Naive thymus-derived CD4-positive, alpha-beta T cell (primary cell): Measurements from ENCODE around the gene MRPS18A. TPM values are rescaled to one million over a fixed set of nuclear protein-coding genes. Genes with fewer than 3 reads are reported as not detected.

ENCODE experiments used
- ATAC-seq: fragments of 150-1000 bp; cut with Tn5 transposase; 2 replicates; pipeline ENCODE4 v1.10.0; 2021; ENCODE audit warnings: mild to moderate bottlenecking, moderate library complexity
- CTCF ChIA-PET: fragments of 350-600 bp; sonication (Branson Sonifier 250); formaldehyde crosslinking; loops from one replicate; lab custom pipeline; 2021; ENCODE audit warnings: antibody characterized with exemption; lab: Charles Lee
- POLR2A ChIA-PET: fragments of 350-600 bp; sonication (Branson Sonifier 250); formaldehyde crosslinking; loops from one replicate; lab custom pipeline; 2021; ENCODE audit warnings: antibody characterized with exemption, inconsistent platforms; lab: Charles Lee
- DNase-seq, 9 donors: peaks; one replicate each; pipeline versions ENCODE4 v3.0.0 to v3.0.0-alpha.2; 2020 to 2022; ENCODE audit warnings: mixed read lengths in 1 of 9
- H3K27ac ChIP-seq: one replicate; pipeline ENCODE4 v1.7.0; 2013; ENCODE audit warnings: mild to moderate bottlenecking, low read depth, low read length, moderate library complexity
- H3K27me3 ChIP-seq, 2 donors: one replicate each; pipeline ENCODE4 v1.7.0; 2013; ENCODE audit warnings: low read length in 2 of 2, mild to moderate bottlenecking in 2 of 2, moderate library complexity in 2 of 2; ENCODE audit not compliant: control insufficient read depth in 2 of 2, insufficient read depth in 2 of 2
- H3K36me3 ChIP-seq, 3 experiments: 1 replicate in 2 of 3; 2 replicates in 1 of 3; pipeline ENCODE4 v1.7.0; 2013; ENCODE audit warnings: low read length in 3 of 3, mild to moderate bottlenecking in 3 of 3, moderate library complexity in 1 of 3; ENCODE audit not compliant: insufficient read depth in 3 of 3, control insufficient read depth in 2 of 3
- H3K4me1 ChIP-seq, 2 donors: one replicate each; pipeline ENCODE4 v1.7.0; 2013; ENCODE audit warnings: low read length in 2 of 2, mild to moderate bottlenecking in 2 of 2, moderate library complexity in 1 of 2; ENCODE audit not compliant: control insufficient read depth in 2 of 2, insufficient read depth in 2 of 2
- H3K4me3 ChIP-seq: 2 replicates; pipeline ENCODE4 v1.7.0; 2013; ENCODE audit warnings: mild to moderate bottlenecking, low read length
- H3K9me3 ChIP-seq, 3 experiments: 1 replicate in 2 of 3; 2 replicates in 1 of 3; pipeline ENCODE4 v1.7.0; 2013; ENCODE audit warnings: low read length in 3 of 3; ENCODE audit not compliant: control insufficient read depth in 2 of 3
- H3K27ac Mint-ChIP-seq, 9 donors: one replicate each; pipeline ENCODE4 v1.8.0; 2020 to 2022; ENCODE audit warnings: mixed read lengths in 9 of 9, mild to moderate bottlenecking in 8 of 9, moderate library complexity in 5 of 9, inconsistent platforms in 2 of 9
- H3K27me3 Mint-ChIP-seq, 5 donors: one replicate each; pipeline ENCODE4 v1.8.0; 2021 to 2022; ENCODE audit warnings: mixed read lengths in 5 of 5, mild to moderate bottlenecking in 1 of 5
- H3K36me3 Mint-ChIP-seq, 5 donors: one replicate each; pipeline ENCODE4 v1.8.0; 2020 to 2022; ENCODE audit warnings: mixed read lengths in 5 of 5, mild to moderate bottlenecking in 3 of 5, inconsistent platforms in 1 of 5
- H3K4me1 Mint-ChIP-seq, 7 donors: one replicate each; pipeline ENCODE4 v1.8.0; 2020 to 2022; ENCODE audit warnings: mixed read lengths in 7 of 7, mild to moderate bottlenecking in 3 of 7, inconsistent platforms in 1 of 7
- H3K4me3 Mint-ChIP-seq, 10 donors: one replicate each; pipeline ENCODE4 v1.8.0; 2020 to 2022; ENCODE audit warnings: mild to moderate bottlenecking in 10 of 10, mixed read lengths in 10 of 10, moderate library complexity in 6 of 10, inconsistent platforms in 2 of 10
- H3K9me3 Mint-ChIP-seq, 11 donors: one replicate each; pipeline ENCODE4 v1.8.0; 2020 to 2022; ENCODE audit warnings: mixed read lengths in 11 of 11, mild to moderate bottlenecking in 4 of 11, inconsistent platforms in 1 of 11, moderate library complexity in 1 of 11
- intact Hi-C, 2 donors: fragments of 100-400 bp; cut with micrococcal nuclease; formaldehyde crosslinking; loops; one replicate each; pipeline ENCODE4 v1.15.1; 2023
- polyA plus RNA-seq, 2 donors: library from polyadenylated mRNA; unstranded; fragments of 300-500 nt; fragmentation: Illumina TruSeq; gene quantifications; one replicate each; pipeline ENCODE4 v1.2.3, GENCODE V29; 2021
- total RNA-seq, 6 experiments: library from RNA in 5 of 6; stranded (reverse) in 5 of 6; gene quantifications; 1 replicate in 5 of 6; 2 replicates in 1 of 6; pipeline ENCODE4 v1.2.3 and lab custom pipeline; 2021 to 2026

The MRPS18A gene
- total and polyA plus RNA-seq, 7 experiments from 2014 or later, result 20.9 to 68.4 (median 33.6) TPM

DNA sequence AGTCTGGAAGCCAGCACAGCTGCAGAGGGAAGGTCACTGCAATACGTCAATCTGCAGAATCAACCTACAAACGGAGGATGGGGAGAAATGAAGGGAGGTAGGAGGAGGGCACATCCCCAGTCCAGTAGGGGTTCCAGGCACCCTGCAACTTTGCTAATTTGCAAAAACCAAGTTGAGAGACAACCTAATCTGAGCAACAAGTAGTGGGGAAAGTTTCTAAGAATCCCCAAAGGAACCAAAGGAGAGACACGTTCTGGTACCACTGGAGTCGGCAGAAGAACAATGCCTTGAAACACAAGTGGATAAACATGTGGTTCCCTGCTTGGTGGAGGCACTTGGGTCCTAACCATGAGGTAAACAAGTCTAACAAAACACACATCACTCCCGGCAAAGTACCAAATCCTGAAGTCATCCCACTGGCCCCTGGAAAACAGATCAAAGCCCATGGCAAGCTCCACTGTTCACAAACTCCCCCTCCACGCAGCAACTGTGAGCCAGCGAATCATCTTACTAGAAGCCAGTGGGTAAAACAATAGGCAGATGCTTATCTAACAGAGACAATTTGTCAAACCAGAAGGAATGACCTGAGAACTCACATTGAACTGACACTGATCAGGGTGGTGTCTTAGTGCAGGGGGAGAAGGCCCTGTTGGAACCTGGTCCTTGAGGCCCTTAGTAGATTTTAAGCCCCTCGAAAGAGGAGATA is 4.7 kb downstream of the MRPS18A start:
- DNase-seq (no peak), ATAC-seq (no peak)
- ChIA-PET CTCF (no interaction called here), POLR2A (interaction anchor here (0.7 kb wide), 1 partner anchor 496 kb away, joined by 3 read pairs; no protein-coding TSS in a partner anchor)
- H3K27ac Mint-ChIP-seq, result peak overlapping the region in 3 of 9 donors; percentile 27 to 59 (median 48)
- peaks cover 10 to 18% of the 10 kb centered on the region in 2 donors for H3K4me1 ChIP-seq
- intact Hi-C loops, result no loop called here
- H3K36me3 Mint-ChIP-seq, result peaks cover 0 to 20% (median under 1%) of the 10 kb centered on the region in 5 donors
- no peaks in the 10 kb centered on the region for H3K27me3 Mint-ChIP-seq
- peak overlapping the region in 1 of 10 donors; percentile 4 for H3K4me3 Mint-ChIP-seq
- no peaks in the 10 kb centered on the region for H3K27me3 ChIP-seq
- H3K27ac ChIP-seq, result no peak overlapping the region
- H3K9me3 Mint-ChIP-seq, result peaks cover 0 to 1% (median 0%) of the 10 kb centered on the region in 11 donors
- H3K36me3 ChIP-seq, result peaks cover 0 to 65% (median 0%) of the 10 kb centered on the region in 3 experiments
- no peak overlapping the region for H3K4me3 ChIP-seq
- no peaks in the 10 kb centered on the region for H3K9me3 ChIP-seq
- peaks cover 29 to 58% (median 57%) of the 10 kb centered on the region in 7 donors for H3K4me1 Mint-ChIP-seq

DNA sequence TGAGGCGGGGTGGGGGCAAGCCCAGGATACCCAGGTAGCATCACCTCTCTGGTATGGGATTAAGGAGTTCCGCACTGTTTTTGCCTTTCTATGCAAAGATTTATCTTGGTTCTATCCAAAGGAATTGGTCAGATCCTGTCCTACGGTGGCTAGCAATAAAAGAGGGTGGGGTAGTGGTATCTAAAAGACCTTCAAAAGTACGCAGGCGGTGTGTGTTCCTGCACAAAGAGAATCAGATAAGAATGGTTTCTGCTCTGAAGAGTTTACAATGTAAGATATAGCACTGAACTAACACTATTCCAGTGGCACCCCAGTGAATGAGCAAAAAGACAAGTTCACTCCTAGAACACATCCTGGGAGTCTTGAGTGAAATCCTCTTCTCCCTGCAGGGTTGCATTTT is 6.3 kb downstream of the MRPS18A start:
- H3K27me3 ChIP-seq, result no peaks in the 10 kb centered on the region
- no peak overlapping the region for H3K4me3 Mint-ChIP-seq
- no peak for ATAC-seq
- peaks cover 0 to 20% (median 4%) of the 10 kb centered on the region in 5 donors for H3K36me3 Mint-ChIP-seq
- H3K27ac Mint-ChIP-seq, result no peak overlapping the region
- peaks cover 0 to 75% (median 5%) of the 10 kb centered on the region in 3 experiments for H3K36me3 ChIP-seq
- intact Hi-C loops, result no loop called here
- no peak overlapping the region for H3K27ac ChIP-seq
- H3K4me1 ChIP-seq, result peaks cover under 1 to 9% of the 10 kb centered on the region in 2 donors
- peaks cover 19 to 46% (median 43%) of the 10 kb centered on the region in 7 donors for H3K4me1 Mint-ChIP-seq
- ChIA-PET POLR2A (no interaction called here), CTCF (interaction anchor here (1.0 kb wide), 1 partner anchor 13 kb away, joined by 4 read pairs; no protein-coding TSS in a partner anchor)
- H3K4me3 ChIP-seq, result no peak overlapping the region
- no peak for DNase-seq
- no peaks in the 10 kb centered on the region for H3K9me3 ChIP-seq
- H3K27me3 Mint-ChIP-seq, result no peaks in the 10 kb centered on the region
- no peaks in the 10 kb centered on the region for H3K9me3 Mint-ChIP-seq

DNA sequence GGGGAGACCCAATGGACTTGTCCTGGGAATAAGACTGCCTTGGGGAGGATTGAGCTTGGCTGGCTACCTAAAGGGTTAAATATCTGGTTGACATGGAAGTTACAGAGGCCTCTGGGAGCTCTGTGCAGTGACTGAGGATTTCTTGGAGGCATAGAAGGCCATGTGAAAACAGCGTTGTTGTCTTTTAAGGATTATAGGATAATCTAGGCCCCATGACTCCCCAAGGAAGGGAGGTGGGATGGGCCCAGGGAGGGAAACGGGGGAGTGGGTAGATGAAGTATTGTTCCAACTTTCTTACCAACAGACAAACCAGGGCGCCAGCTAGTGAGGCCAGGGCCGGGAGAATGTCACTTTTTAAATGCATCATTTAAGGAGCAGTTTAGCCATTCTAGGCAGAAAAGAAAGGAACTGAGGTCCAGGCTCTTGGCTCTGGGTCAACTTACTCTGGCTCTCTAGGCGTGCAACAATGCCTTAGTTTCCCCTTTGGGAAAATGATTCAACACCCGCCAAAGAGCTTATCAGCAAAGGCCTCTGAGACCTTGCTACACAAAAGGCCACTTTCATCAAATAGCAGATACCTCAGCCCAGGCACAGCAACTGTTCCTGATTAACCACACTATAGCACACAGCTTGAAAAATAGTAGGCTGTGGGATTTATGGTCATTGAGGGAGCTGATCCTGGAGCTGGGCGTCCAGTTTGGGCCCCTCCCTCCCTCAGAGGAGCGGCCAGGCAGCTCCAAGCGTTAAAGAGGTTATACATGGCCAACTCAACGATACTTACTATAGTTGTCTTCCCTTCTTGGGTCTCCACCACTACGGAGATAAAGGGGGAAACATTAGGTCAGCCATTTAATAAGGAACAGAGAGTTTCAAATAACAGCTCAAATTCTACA is 7.0 kb downstream of the MRPS18A start:
- Histone ChIP-seq H3K9me3 (no peaks in the 10 kb centered on the region), H3K36me3 (peaks cover 0 to 83% (median 5%) of the 10 kb centered on the region in 3 experiments), H3K4me3 (no peak overlapping the region), H3K27ac (no peak overlapping the region), H3K4me1 (peaks cover 0 to 4% of the 10 kb centered on the region in 2 donors), H3K27me3 (no peaks in the 10 kb centered on the region)
- Mint-ChIP-seq H3K9me3 (no peaks in the 10 kb centered on the region), H3K36me3 (peaks cover 0 to 26% (median 4%) of the 10 kb centered on the region in 5 donors), H3K4me3 (no peak overlapping the region), H3K4me1 (peaks cover 17 to 39% (median 35%) of the 10 kb centered on the region in 7 donors), H3K27ac (peak overlapping the region in 1 of 9 donors; percentile 38), H3K27me3 (no peaks in the 10 kb centered on the region)
- POLR2A ChIA-PET, result interaction anchor here (0.6 kb wide), 1 partner anchor 385 kb away, joined by 4 read pairs; no protein-coding TSS in a partner anchor
- no peak for ATAC-seq
- DNase-seq, result no peak
- intact Hi-C loops, result no loop called here
- CTCF ChIA-PET, result interaction anchor here (1.0 kb wide), 1 partner anchor 12 kb away, joined by 4 read pairs; no protein-coding TSS in a partner anchor

GRCh38 chr6:43679057-43679456 is 8.5 kb downstream of the MRPS18A start:
- Mint-ChIP-seq H3K27me3 (no peaks in the 10 kb centered on the region), H3K36me3 (peaks cover 0 to 35% (median 4%) of the 10 kb centered on the region in 5 donors), H3K9me3 (no peaks in the 10 kb centered on the region), H3K4me1 (peaks cover 12 to 24% (median 20%) of the 10 kb centered on the region in 7 donors), H3K27ac (peak overlapping the region in 2 of 9 donors; percentile 41 to 52), H3K4me3 (no peak overlapping the region)
- POLR2A ChIA-PET, result no interaction called here
- Histone ChIP-seq H3K27ac (no peak overlapping the region), H3K27me3 (no peaks in the 10 kb centered on the region), H3K9me3 (no peaks in the 10 kb centered on the region), H3K4me1 (peaks cover 0 to 4% of the 10 kb centered on the region in 2 donors), H3K4me3 (no peak overlapping the region), H3K36me3 (peaks cover 0 to 96% (median 9%) of the 10 kb centered on the region in 3 experiments)
- intact Hi-C loops, result no loop called here
- CTCF ChIA-PET, result no interaction called here
- DNase-seq (no peak), ATAC-seq (no peak)

DNA sequence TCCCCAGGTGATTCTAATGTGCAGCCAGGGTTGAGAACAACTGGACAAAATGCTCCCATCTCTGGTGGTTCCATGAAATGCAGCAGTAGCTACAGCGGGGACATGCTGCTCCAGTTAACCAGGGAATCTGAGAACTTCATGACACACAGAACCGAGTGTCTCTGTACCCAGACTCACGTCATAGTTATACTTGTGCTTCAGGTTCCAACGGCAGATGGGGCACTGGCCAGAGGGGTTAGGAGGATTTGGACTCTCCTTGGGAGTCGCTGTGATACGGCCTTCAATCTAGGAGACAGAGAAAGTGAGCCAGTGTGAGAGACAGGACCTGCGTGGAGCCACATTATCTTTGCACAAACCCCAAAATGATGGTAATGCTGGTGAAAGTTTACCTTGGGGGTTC is 9.2 kb downstream of the MRPS18A start:
- H3K36me3 Mint-ChIP-seq, result peaks cover 0 to 35% (median 4%) of the 10 kb centered on the region in 5 donors
- Histone ChIP-seq H3K4me1 (peaks cover 0 to 4% of the 10 kb centered on the region in 2 donors), H3K27ac (no peak overlapping the region), H3K36me3 (peaks cover 0 to 96% (median 9%) of the 10 kb centered on the region in 3 experiments), H3K27me3 (no peaks in the 10 kb centered on the region), H3K9me3 (no peaks in the 10 kb centered on the region), H3K4me3 (no peak overlapping the region)
- intact Hi-C loops, result no loop called here
- ChIA-PET CTCF (interaction anchor here (0.6 kb wide), 1 partner anchor 201 kb away, joined by 3 read pairs; no protein-coding TSS in a partner anchor), POLR2A (no interaction called here)
- DNase-seq (no peak), ATAC-seq (no peak)
- H3K27ac Mint-ChIP-seq, result peak overlapping the region in 1 of 9 donors; percentile 78
- H3K4me3 Mint-ChIP-seq, result no peak overlapping the region
- no peaks in the 10 kb centered on the region for H3K27me3 Mint-ChIP-seq
- H3K4me1 Mint-ChIP-seq, result peaks cover 8 to 17% (median 15%) of the 10 kb centered on the region in 7 donors
- H3K9me3 Mint-ChIP-seq, result no peaks in the 10 kb centered on the region

DNA sequence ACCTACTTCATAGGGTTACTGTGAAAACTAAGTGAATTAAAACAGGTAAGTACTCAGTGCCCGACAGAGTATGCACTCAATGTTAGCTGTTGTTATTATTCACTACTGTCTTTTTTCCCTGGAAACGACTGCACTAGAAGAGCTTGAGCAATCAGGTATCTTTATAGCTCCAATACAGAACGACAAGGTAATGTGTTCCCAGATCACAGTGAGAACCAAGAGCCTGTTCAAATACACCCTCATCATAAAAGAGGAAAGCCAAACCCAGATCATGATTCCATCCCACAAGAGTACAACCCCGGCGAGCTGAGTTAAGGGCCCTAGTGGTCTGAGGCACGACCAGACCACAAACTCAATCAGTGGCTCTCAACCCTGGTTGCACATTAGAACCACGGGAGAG is 9.8 kb downstream of the MRPS18A start:
- peaks cover 3 to 11% (median 10%) of the 10 kb centered on the region in 7 donors for H3K4me1 Mint-ChIP-seq
- peaks cover 0 to 99% (median 9%) of the 10 kb centered on the region in 3 experiments for H3K36me3 ChIP-seq
- H3K27ac Mint-ChIP-seq, result no peak overlapping the region
- H3K27ac ChIP-seq, result no peak overlapping the region
- intact Hi-C loops, result no loop called here
- no peaks in the 10 kb centered on the region for H3K9me3 Mint-ChIP-seq
- ChIA-PET POLR2A (no interaction called here), CTCF (no interaction called here)
- H3K27me3 ChIP-seq, result no peaks in the 10 kb centered on the region
- peaks cover 0 to 39% (median 4%) of the 10 kb centered on the region in 5 donors for H3K36me3 Mint-ChIP-seq
- DNase-seq, result no peak
- no peaks in the 10 kb centered on the region for H3K4me1 ChIP-seq
- no peak overlapping the region for H3K4me3 ChIP-seq
- H3K9me3 ChIP-seq, result no peaks in the 10 kb centered on the region
- no peaks in the 10 kb centered on the region for H3K27me3 Mint-ChIP-seq
- no peak overlapping the region for H3K4me3 Mint-ChIP-seq
- no peak for ATAC-seq
